GM12864 (cell line): Measurements from ENCODE around the gene RASGEF1B.

Experiments used
- DNase-seq: peaks from one replicate; pipeline ENCODE4 v3.0.0-alpha.2; 2011; ENCODE audit warnings: low read depth
- H3K4me3 ChIP-seq: 2 replicates; pipeline ENCODE4 v1.5.1; 2011; ENCODE audit warnings: mild to moderate bottlenecking, low read depth, low read length, control low read depth
- CTCF ChIP-seq: IDR thresholded peaks from 2 replicates; pipeline ENCODE4 v1.5.1; 2011; ENCODE audit warnings: low read depth, mild to moderate bottlenecking, moderate library complexity, low read length, control low read depth, inconsistent platforms; ENCODE audit errors: missing control alignments

Gene RASGEF1B

DNA sequence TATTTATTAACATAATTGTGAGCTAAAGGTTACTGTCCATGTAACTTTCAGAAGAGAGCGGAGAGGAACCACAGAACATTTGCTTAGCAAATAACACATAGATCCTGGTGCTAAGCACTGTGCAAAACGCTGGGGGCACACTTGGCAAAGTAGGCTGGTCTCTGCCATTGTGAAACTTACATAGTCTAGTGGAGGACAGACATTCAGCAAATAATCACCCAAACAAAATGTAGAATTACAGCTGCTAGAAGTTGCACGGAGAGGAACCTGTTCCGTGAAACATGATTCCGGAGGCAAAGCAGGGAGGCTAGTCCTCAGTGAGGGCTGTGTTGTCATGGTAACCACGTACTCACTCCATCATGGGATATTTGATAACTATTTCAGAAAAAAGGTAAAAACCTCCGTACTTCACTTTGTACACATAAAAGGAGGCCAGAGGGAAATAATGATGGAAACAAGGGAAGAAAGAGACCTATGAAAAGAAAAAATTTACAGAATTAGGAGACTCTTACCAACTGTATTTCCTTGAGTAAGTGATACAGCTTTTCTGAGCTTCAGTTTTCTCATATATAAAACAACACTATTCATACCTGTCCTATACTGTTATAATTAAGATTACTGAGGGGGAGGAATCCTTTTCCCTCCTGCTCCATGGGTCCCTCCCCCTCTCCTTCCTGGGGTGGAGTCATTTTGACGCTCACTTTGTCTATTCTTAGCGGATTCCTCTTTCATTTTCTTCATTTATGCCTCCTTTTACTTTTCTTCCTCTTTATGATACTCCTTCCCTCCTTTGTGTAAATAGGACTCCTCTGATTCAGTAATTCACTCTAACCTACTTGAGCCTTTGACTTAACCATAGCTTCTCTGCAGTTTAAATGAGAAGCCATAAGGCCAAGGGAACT is 825 bp upstream of the RASGEF1B start:
- TF ChIP-seq CTCF, result peak; percentile 43
- peak overlapping the region; percentile 66 for H3K4me3 ChIP-seq
- peak; percentile 35 for DNase-seq

DNA sequence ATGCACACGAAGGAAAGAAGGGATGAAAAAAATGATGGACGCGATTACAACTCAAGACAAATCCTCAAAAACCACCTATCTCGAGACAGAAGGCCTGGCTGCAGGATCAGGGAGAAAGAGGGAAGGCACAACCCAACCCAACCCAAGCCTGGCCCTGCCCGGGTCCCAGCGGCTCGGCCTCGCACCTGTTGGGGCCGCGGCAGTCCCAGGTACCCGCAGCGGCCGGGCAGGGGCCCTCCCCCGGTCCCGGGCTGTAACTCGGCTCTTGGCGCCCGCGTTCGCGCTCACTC is 464 bp downstream of the RASGEF1B start:
- DNase-seq, result no peak
- H3K4me3 ChIP-seq, result peak overlapping the region; percentile 66
- TF ChIP-seq CTCF, result no peak

GRCh38 chr4:81470456-81471297 is 1.0 kb downstream of the RASGEF1B start:
- DNase-seq, result no peak
- TF ChIP-seq CTCF, result no peak
- H3K4me3 ChIP-seq, result peak overlapping the region; percentile 66

GRCh38 chr4:81469781-81470455 is 1.8 kb downstream of the RASGEF1B start:
- no peak overlapping the region for H3K4me3 ChIP-seq
- no peak for DNase-seq
- no peak for TF ChIP-seq CTCF

DNA sequence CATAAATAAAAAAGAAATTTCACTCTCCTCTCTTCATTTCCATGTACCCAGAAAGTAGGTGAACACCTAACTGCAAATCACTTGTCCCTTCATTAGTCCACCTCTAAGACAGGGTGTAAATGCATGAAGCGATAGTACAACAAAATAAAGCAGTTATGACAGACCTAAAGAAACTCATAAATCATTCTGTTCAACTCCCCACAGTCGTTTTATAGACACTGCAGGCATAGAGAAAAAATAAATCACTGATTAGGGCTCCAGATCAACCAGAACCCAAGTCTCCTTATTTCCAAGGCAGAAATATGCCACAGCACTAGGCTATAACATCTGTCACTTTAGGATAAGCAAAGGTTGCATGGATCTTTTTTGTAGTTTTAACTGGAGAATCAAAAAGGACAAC is 3.0 kb downstream of the RASGEF1B start:
- no peak for TF ChIP-seq CTCF
- DNase-seq, result no peak
- H3K4me3 ChIP-seq, result no peak overlapping the region

DNA sequence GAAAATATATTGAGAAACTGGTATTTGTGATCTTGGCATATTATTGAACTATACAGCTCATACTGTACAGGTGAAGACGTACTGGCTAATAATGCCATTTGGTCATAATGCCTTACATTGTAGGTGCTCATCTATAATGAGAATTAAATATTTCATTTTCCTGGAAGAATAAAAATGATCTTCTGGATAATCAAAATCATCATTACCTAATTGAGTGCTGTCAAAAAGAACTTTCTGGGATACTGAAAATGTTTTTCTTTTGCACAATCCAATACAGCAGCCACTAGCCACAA is 4.1 kb downstream of the RASGEF1B start:
- no peak for DNase-seq
- TF ChIP-seq CTCF, result no peak
- H3K4me3 ChIP-seq, result no peak overlapping the region
